Activated CD8-positive, alpha-beta memory T cell treated with anti-CD3 and anti-CD28 coated beads, Interleukin-2, amount 50 U/mL, for 24 hours (primary cell): ENCODE measurements around the gene LCAT.
"Not testable (repeated sequence)": the region's sequence is repeated elsewhere in the genome, so short reads cannot be mapped to it uniquely, and the experiment has no call there.

ENCODE experiments used
- DNase-seq: peaks from one replicate; pipeline ENCODE4 v3.0.0-alpha.2; 2020; ENCODE audit errors: extremely low read depth

The LCAT gene

DNA sequence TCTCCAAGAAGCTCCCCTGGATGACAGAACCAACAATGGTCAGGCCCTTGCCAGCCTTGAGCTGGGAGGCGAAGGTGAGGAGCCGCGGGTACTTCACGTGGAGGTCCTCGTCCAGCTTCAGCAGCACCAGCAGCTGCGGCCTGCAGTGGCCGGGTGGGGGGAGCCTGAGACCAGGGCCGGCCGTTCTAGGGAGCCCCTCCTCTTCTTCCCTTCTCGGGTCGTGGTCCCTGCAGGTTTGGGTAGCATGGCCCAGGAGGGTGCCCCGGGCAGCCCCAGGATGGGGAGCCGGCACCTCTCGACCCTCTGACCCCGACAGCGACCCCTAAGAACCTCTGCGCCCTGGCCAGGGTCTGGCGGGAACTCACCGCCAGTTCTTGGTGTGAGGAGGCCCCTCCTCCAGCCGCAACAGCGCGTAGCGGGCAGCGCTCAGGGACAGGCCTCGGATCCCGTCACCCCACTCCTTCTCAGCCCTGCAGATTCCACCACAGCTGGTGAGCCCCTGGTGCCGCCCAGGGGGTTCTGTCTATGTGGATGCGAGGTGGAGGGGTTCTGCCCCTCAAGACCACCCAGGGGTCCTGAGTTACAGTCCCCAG, 3.1 kb upstream of the LCAT start:
- no peak for DNase-seq

DNA sequence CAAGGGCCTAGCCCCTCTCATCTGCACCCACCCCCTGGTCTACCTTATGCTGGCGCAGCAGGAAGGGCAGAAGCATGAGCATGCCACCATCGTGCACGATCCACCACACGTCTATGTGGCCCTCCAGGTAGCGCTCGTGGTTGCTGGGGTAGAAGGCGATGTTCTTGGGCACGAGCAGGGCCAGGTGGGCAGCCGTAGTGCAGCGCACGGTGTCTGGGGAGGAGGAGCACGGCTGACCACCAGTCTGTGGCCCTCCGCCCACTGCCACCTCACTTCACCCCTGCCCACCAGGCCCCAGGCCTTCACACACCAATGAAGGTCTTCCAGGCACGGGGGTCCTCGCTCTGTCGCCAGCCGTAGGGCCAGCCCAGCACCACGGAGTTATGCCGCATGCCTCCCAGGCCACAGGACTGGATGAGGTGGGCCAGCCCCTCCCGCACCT, 2.2 kb upstream of the LCAT start:
- DNase-seq: no peak

DNA sequence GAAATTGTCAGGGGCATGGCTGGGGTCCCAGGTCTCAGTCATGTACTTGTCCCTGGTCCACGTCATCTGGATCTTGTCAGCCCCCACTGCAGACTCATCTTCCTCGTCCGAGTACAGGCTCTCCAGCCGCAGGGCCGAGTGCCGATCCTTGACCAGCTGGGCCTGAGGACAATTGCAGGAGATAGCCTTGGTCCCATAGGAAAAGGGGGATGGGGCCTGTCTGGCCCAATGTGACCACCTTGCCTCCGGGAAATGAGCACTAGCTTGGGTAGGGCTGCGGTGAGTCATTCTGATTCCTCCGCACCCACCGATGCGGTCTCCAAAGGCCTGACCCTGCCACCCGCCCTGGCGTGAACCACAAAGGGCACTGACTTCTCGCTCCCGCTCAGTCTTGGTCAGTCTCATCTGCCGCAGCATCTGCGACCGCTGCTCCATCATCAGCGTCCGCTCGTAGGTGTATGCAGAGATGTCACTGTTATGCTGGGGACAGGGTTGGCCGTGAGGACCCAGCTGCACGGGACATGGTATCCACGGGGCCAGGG, 1.5 kb upstream of the LCAT start:
- no peak for DNase-seq

DNA sequence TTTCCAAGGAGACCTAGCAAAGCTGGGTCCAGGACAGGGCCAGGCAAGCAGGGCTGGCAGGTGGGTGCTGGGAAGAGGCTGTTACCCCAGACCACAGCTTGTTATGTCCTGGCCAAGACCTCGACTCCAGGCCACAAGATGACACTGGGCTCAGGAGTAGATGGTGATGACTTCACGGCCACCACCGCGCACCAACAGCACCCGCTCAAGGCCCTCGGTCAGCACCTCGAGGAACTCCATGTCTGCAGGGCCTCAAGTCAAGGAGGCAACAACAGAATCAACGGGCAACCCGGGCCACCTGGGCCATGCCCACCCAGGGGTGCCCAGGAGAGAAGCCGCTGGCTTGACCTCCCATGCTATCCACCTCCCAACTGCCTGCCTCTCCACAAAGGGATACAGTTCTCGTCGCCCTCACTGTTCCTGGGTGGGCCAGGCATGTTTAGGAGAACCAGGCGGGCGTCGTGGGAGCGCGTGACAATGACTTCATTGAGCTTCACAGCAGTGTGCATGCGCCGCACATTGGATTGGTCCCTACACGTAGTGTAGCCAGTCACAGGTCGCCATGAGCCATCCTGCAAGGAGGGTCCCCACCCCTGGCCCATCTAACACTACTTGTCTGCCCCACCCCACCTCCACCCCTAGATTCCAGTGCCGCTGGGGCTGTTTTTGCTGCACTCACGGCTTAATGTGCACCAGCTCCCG, 921 bp upstream of the LCAT start:
- DNase-seq: no peak

DNA sequence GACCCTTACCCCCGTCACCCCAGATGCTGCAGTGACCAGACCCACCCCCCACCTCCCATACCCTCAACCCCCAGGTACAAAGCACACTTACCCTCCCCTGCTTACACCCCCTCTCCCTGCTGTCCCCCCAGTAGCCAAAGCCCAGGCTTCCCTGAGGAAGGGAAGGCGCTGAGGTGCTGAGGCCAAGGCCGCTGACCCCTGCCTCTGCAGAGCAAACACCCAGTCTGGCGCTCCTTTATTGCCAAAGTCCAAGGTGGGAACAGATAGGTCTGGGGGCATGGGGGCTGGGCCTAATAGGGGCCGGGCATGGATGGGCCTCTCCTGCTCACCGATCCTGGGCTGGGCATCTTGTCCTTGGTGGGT, 683 bp downstream of the LCAT start:
- no peak for DNase-seq

DNA sequence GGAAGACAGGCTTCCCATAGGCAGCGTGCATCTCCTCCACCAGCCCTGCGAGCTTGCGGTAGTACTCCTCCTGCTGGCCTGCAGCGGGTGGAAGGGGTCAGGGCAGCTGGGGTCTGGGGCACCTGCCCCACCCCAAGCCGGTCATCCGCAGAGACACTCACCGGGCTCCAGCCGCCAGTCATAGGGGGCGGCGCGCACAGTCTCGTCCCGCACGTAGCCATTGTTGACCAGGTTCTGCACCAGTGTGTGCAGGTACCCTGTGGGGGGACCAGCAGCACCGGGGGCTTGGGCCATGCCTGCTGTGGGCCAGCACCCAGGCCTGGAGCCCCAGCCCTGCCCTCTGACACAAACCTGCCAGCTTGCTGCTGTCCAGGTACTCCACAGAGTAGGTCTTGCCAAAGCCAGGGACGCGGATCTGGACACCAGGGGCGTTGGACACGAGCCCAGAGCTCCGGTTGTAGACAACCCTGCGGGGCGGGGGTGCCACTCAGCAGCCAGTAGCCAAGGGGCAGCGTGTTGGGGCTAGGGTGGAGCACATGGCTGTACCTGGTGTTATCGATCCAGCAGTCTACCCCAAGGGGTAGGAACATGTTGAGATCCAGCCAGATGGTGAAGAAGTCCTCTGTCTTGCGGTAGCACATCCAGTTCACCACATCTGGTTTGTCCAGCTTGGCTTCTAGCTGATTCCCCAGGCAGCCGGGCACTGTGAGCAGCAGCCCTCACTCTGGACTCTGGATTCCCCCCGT, 1.2 kb downstream of the LCAT start:
- no peak for DNase-seq

DNA sequence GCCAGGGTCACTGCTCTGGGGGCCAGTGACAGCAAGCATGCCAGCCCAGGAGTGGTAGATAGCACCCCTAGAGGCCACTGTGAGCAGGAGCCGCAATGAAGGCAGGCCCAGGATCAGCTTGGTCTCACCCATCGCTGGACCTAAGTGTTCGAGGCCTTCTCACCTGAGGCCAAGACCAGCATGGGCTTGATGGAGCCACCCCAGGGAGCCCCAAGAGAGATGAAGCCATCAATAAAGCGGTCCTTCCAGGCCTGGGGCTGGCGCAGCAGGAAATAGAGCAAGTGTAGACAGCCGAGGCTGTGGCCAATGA, 1.8 kb downstream of the LCAT start:
- DNase-seq: no peak

DNA sequence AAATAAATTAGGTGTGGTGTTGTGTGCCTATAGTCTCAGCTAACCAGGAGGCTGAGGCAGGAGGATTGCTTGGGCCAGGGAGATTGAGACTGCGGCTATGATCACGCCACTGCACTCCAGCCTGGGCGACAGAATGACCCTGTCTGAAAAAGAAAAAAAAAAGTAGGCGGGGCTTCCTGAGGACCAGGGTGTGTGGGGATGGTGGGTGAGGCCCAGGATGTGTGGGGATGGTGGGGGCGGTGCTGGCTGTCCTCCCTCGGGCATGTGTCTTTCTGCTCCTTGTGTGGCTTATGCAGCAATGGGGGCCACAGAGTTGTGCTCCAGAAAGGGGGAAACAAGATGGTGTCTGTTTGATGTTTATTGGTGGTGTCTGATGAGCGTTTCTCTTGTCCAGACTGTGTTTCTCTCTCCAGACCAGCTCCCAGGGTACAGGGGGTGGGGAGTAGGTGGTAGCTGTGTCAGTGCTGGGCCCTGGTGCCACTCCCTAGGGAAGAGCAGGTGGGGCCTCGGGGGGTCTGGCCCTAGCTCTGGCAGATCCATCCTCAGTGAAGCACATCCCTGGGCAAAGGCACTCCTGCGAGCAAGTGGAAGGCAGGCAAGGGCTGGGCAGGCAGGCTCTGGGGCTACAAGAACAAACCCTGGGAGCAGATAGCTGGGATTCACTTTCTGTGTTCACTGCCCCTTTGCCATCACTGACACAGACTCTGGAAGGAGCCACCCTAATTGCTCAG, 2.3 kb downstream of the LCAT start:
- no peak for DNase-seq

DNA sequence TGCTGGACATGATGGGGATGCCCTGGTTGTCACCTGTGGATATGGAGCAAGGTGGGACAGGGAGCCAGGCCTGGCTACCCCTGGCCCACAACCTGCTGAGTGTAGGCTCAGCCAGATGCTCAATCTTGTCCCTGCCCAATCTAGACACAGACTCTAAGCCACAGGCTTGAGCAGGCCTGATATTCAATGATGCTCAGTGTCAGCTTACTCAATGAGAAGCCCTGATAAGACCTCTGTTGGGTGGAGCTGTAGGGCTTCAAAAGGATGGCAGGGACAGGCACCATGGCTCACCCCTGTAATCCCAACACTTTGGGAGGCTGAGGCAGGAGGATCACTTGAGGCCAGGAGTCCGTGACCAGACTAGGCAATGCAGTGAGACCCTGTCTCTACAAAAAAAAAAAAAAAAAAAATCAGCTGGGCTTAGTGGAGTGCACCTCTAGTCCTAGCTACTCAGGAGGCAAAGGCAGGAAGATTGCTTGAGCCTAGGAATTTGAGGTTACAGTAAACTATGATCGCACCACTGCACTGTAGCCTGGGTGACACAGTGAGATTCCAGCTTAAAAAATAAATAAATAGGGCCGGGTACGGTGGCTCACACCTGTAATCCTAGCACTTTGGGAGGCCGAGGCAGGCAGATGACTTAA, 3.4 kb downstream of the LCAT start:
- no peak for DNase-seq

DNA sequence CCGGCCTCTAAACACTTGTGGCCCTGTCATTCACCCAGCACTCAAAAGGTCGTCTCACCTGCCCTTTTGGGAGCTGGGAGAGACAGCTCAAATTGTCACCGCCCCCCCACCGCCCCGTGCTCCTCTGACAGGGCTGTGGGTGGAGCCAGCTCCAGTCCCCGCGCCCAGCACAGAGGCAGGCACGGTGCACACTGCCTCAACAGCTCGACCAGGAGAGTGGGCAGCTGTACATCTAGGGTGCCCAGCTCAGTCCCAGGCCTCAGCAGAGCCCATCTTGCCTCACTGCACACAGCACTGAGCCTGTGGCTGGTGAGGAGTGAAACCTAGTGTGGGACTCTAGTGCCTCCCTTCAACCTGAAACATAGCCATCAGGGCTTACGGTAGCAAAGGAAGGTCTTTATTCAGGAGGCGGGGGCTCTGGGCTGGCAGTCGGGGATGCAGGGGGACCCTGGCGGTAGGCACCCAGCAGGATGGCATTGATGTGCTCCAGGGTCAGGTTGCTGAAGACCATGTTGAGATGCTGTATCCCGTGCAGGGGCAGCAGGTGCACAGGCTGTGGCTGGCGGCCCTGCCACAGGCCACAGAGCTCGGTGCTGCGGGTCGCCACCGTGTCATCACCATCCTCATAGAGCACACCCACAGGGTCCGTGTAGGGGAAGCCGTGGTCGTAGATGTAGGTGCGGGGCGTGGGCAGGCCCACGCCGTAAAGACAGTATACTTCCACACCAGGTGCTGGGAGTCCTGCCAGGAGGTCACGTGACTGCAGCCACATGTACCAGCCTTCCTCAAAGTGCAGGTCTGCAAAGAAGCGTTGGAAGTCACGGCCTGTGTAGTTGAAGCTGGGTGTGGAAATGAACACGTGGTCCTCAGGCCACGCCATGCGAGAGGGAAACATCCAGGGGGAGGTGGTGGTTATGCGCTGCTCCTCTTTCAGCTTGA, 4.1 kb downstream of the LCAT start:
- no peak for DNase-seq

DNA sequence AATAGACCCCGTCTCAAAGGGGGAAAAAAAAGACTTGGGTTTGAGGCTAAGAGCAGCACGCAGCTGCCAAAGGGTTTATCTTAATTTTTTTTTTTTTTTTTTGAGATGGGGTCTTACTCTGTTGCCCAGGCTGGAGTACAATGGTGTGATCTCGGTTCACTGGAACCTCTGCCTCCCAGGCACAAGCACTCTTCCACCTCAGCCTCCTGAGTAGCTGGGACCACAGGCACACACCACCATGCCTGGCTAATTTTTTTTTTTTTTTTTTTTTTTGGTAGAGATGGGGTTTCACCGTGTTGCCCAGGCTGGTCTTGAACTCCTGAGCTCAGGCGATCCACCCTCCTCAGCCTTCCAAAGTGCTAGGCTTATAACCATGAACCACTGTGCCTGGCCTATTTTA, 6.2 kb downstream of the LCAT start:
- not testable (repeated sequence) for DNase-seq

DNA sequence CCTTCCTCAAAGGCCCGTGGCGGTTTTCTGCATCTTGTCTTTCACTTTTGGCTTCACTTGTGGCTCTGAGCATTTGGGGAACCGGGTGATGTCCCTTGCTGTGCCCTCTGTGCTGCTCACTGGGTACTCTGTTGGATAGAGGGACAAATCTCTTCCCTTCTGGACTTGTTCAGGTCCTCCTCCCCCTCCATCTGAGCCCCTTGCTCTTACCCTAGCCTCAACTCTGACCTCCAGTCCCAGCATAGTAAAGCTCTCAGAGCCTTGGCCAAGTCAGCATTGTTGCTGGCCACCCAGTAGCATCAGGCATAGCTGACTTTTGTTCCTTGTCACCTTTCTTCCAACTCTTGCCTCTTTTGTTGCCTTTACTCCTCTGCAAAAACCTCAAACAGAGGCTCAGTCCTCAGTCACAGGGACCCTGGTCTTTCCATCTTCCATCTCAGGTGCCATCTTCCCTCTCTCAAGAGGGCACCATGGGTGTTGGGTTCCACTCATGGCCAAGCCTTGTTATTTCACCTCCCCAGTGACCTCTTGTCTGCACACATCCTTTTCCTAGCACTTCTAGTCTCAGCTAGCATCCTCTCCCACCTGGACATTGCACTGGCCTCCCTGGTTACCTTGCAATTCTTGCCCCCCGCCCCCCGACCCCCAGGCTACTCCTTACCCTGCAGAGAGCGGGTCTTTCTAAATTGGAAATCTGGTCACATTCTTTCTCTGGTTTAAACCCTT, 6.9 kb downstream of the LCAT start:
- peak; percentile 51 for DNase-seq

DNA sequence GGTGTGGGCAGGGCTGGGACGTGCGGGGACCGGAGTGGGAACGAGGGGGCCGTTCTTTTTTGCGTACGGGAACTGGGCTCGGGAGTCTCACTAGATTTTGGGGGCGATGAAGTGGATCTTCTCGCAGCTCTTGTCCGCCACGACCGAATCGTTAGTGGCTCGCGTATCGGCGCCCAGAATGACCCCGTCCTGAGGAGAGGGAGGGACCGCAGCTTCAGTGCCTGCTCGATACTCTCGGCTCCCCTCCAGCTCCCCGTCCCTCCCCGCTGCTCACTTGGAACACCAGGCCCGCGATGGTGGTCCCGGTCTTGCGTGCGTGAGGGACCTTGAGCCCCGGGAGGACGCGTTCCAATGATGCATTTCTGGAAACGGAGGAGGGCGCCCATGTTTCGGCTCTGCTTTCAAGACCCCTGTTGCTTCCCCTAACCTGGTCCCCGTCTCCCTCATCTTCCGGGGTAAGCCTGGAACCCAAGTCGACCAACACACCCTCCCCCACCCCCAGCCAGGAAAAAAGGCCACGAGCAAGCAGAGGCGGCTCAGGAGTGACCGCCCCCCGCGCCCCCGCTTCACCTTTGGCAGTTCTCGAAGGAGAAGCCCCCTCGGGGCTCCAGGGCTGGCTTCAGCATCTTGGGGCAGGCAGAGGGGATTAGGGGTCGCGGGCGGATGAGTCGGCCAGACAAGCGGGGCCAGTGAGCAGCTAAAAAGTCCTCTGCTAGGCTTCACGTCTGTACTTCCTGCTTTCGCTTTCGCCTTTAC, 7.6 kb downstream of the LCAT start, which contains the start of gene PSMB10:
Gene PSMB10 (minus strand): TSS at position 727 of the 756 bp plus-strand sequence. CDS start 101 bp downstream, at position 626.
- no peak for DNase-seq

DNA sequence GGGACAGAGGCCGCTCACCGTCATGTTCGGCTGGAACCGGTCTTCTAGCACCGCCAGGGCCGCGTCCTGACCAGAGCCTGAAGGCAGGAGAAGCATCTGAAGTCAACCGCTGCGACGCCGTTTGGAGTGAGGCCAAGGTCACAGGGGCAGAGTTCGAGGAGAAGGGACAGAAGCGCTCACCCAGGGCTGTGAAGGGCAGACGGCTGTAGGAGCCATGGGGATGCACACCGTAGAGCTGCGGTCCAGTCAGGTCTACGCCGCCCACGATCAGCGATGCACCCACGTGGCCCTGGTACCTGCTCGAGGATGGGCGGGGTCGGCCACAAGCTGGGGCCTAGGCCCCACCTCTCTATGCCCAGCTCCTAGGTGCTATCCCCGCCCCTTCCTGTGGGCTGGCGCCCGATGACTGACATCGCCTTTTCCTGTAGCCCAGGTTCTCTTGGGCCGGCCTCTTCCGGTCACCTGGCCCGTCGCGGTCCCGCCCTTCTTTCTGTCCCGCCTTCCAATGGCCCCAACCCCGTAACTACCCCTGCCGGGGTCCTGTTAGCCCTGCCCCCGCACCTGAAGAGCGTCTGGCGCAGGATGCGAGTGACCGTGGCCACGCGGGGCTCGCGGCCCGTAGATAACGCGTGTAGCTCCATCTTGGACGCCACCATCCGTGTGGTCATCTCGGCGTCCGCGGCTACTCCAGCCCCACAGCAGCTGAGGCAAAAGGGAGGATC, 8.4 kb downstream of the LCAT start:
- DNase-seq: peak; percentile 93

DNA sequence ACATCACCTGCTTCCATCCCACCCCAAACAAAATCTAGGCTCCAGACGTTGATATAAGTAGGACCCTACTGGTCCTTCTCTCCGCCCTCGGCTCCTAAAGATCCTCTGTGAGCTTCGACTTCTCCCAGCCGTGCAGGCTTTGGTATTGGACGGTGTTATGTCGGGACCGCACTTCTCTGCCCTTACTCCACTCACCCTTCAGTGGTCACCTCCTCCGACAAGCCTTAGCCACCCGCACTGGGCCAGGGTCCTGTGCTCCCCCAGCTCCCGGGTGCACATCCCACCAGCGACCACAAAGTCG, 8.9 kb downstream of the LCAT start:
- DNase-seq: no peak

DNA sequence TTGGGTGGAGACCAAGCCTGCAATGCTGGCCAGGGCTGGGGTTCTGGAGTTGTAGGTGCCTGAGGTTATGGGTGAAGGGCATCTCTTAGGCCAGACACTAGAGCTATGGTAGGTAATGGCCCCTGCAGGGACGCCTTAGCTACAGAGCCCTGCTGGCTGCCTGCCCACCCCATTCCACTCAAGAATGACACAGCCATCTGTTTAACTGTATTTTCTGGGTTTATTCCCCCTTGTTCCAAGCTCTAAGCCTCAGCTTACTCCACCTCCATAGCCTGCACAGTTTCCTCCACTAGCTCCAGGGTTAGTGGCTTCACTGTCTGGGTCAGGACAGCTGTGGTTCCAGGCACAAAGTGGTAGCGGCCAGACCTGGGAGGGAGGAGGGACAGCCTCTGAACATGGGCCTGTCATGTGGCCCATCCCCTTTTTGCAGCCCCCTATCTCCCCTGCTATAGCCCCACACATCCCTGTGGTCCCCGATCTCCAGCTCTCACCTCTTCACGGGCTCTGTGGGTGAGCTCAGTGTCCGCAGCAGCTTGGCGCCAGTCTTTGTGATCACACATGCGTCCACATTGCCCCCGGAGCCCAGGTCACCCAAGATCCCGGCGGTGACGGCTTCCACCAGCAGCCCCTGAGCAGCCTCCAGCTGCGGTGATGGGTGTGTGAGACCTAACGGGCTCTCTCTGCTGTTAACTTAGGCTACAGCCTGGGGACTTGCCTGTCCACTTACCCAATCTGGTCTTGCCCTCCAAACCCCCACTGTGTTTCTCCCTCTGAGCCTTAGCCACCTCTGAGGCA, 9.4 kb downstream of the LCAT start:
- no peak for DNase-seq

DNA sequence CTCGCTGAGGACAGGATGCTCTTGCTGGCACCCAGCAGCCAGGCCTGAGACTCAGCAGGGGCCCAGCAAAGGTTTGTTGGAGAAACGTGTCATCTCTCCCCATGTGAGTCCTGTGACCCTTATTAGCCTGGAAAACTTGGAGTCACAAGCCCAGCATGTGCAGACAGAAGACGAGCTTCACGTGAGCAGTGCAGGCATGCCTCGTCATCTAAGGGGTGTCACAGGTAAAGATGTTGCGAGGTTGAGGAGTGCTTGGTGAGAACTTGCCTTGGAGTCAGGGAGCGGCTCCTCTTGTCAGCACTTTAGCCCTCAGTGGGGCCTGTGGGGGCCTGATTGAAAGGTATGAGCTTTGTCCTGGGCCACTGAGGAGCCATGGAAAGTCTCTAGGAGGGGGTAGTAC, 10.1 kb downstream of the LCAT start:
- no peak for DNase-seq

DNA sequence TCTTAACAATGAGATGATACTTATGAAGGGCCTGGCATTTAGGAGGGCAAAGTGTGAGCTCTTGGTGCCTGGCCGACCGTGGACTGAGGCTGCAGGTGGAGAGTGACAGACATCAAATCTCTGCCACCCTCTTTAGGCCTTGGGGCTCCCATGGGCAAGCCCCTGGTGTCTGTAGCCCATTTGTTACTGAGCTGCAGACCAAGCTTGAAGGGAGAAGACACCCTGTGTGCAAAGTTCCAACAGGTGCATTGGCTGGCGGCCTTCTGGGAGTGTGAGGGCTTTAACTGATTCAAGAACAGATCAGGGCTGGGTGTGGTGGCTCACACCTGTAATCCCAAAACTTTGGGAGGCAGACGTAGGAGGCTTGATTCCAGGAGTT, 11.5 kb downstream of the LCAT start:
- no peak for DNase-seq
